GM19468 (cell line): Measurements from ENCODE around the gene GPX4.

Experiments
- ATAC-seq: cut with Tn5 transposase; IDR thresholded peaks from one replicate; pipeline ENCODE4 v1.9.1; 2021; ENCODE audit warnings: mild to moderate bottlenecking, moderate library complexity, moderate number of reproducible peaks; ENCODE audit not compliant: unreplicated experiment; ENCODE audit errors: extremely low read depth

GPX4 gene

DNA sequence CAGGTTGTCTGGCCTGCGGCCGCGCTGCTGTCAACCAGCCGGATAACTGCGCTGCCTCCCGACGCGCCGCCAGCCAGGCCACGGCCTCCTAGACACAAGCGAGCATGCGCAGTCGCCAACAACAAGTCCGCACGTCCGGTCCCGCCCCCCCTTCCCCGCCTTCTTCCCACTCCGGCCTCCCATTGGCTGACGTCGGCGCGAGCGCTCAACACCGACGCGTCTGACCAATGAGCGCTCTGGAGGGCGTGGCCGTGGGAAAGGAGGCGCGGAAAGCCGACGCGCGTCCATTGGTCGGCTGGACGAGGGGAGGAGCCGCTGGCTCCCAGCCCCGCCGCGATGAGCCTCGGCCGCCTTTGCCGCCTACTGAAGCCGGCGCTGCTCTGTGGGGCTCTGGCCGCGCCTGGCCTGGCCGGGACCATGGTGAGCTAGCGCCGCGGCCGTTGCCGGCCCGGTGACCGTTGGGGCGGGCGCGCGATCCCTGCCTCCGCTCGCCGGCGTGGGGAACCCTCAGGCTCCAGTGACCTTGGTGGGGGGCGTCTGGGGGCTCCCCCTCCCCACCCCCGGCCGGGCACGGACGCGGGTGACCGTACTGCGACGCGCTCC is at the start of gene GPX4:
Gene GPX4, plus strand, starts transcription at position 287 of the 603 bp plus-strand sequence. Its CDS starts 50 bp downstream, at position 337.
- peak; percentile 51 for ATAC-seq

- no peak for ATAC-seq
Measured at GRCh38 chr19:1054102-1055027, 49.4 kb upstream of the GPX4 start.

DNA sequence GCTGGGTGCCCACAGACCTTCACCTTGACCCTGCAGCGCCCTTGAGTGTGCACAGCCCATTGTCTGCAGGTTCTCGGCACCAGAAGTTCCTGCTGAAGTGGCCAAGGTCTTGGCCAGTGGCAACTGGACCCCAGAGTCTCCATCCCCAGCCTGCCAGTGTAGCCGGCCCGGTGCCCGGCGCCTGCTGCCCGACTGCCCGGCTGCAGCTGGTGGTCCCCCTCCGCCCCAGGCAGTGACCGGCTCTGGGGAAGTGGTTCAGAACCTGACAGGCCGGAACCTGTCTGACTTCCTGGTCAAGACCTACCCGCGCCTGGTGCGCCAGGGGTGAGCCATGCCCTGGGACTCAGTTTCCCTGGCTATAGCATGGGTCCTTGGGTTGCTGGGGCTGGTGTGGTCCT is 48.8 kb upstream of the GPX4 start:
- ATAC-seq = no peak

DNA sequence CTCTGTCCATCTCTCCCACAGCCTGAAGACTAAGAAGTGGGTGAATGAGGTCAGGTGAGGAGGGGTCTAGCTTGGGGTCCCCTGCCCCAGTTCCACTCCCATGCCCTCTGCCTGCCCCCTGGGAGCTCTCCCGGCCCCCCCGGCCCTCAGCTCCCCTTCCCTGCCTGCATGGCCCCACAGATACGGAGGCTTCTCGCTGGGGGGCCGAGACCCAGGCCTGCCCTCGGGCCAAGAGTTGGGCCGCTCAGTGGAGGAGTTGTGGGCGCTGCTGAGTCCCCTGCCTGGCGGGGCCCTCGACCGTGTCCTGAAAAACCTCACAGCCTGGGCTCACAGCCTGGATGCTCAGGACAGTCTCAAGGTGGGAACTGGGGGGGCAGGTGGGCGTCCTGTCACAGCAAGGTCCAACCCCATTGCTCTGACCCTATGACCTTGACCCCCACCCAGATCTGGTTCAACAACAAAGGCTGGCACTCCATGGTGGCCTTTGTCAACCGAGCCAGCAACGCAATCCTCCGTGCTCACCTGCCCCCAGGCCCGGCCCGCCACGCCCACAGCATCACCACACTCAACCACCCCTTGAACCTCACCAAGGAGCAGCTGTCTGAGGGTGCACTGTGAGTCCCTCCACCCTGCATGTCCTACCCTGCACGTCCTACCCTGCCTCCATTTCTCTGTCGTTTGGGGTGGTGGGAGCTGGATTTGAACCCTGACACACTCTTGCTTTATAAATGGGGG is 47.7 kb upstream of the GPX4 start:
- no peak for ATAC-seq

DNA sequence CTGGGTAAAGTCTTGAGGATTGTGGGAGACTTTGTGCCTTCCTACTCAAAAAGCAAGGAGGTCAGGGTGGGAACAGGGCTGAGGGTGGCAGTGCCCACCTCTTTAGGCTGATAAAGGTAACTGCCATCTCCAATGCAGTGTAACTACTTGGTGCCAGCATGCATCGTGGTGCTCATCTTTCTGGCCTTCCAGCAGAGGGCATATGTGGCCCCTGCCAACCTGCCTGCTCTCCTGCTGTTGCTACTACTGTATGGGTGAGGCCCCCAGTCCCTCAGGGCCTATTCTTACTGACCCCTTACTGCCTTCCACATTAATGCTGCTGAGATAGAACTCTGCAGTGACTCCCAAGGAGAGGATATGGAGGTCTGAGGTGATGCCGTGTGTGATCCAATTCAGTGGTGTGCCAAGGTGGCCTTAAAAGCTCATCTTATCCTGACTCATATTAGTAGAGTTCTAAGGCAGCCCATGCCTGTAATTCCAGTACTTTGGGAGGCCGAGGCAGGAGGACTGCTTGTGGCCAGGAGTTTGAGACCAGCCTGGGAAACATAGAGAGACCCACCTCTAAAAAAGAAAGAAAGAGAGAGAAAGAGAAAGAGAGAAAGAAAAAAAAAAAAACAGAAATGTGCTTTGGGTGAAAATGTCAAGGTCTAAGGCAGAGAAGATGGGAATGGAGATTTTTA is 46.5 kb upstream of the GPX4 start:
- no peak for ATAC-seq

DNA sequence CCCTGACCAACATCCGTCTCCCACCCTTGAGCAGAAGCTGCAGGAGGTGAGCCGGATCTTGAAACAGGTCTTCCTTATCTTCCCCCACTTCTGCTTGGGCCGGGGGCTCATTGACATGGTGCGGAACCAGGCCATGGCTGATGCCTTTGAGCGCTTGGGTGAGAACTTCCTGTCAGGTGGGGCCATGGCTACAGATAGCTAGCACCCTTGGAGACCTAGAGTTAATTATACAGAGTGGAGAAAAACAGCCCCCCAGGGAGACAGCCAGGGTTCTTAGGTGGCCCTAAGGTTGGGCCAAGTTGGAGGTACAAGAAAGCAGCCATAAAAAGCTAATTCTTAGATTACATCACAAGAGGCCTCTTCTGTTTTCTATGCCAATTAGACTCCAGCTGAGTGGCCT is 45.7 kb upstream of the GPX4 start:
- no peak for ATAC-seq

DNA sequence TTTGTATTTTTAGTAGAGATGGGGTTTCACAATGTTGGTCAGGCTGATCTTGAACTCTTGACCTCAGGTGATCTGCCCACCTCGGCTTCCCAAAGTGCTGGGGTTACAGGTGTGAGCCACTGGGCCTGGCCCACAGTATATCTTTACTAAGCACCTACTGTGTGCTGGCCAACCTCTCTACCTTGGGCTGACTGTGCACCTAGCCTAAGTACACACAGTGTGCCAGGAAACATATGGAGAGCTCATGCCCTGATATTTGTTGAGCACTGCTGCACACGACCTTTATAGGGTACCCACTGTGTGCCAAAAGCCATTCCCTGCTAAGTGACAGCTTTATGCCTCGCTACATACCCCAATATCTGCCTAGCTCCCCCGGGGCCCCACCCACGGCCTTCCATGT is 43.1 kb upstream of the GPX4 start:
- no peak for ATAC-seq

DNA sequence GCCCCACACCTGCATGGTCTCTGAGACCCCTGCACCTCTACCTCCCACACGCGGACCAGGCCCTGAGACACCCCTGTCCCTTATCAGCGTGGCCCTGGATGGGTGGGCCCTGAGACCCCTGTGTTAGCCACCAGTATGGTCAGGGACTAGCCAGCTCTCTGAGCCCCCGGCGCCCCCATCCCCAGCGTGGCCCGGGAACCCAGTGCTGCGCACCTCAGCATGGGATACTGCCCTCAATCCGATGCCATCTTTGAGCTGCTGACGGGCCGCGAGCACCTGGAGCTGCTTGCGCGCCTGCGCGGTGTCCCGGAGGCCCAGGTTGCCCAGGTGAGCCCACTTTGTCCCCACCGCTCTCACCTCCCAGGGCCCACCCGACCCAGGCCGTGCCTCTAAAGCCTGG is 41.8 kb upstream of the GPX4 start:
- ATAC-seq = no peak

DNA sequence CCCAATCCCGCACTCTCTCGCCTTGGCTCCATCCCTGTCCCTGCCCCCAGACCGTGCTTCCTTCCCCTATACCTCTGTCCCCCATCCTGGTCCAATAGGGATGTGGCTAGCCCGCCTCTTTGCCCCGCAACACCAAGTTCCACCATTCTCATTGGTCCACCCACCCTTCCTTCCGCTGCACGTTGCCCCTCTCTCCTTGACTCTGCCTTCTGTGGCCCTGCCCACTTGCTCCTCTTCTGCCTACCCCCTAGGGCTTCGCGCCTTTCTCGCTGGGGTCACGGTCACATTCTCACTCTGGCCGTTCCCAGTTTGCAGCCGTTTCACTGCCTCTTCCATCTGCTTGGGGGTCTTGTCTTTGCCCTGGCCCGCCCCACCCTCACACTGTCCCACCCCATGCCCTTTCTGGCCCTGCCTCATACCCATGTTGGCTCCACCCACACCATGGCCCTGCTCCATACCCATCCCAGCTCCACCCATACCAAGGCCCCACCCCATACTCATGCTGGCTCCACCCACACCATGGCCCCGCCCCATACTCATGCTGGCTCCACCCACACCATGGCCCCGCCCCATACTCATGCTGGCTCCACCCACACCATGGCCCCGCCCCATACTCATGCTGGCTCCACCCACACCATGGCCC is 41.3 kb upstream of the GPX4 start:
- ATAC-seq = no peak

- ATAC-seq = no peak
Measured at GRCh38 chr19:1063030-1063908, 40.5 kb upstream of the GPX4 start.

DNA sequence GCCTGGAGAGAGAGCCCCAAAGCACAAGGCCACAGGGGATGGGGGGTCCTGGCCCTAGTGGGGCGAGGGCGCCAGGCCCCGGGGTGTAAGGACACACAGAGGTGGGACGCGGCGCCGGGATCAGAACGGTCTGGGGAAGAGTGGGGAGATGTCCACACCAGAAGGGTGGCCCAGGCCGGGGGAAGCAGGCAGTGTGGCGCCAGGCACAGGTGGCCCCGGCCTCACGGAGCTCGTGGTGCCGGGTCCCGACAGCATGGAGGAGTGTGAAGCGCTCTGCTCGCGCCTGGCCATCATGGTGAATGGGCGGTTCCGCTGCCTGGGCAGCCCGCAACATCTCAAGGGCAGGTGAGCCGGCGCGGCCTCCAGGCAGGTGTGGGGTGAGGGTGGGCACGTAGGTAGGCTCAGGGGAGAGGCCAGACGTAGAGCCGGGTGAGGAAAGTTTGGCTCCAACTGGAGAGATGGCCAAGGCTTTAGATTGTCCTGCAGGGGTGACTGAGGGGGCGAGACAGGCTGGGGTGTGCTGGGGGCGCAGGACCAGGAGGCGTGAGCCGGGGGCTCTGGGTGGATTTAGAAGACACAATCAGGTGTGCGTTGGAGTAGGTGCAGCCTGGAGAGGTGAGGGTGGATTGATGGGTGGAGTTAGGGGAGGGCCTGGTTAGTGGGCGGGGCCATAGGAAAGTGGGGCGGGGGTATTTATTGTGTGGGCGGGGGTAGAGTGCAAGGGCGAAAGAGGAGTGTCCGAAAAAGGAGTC is 39.7 kb upstream of the GPX4 start:
- ATAC-seq = no peak

DNA sequence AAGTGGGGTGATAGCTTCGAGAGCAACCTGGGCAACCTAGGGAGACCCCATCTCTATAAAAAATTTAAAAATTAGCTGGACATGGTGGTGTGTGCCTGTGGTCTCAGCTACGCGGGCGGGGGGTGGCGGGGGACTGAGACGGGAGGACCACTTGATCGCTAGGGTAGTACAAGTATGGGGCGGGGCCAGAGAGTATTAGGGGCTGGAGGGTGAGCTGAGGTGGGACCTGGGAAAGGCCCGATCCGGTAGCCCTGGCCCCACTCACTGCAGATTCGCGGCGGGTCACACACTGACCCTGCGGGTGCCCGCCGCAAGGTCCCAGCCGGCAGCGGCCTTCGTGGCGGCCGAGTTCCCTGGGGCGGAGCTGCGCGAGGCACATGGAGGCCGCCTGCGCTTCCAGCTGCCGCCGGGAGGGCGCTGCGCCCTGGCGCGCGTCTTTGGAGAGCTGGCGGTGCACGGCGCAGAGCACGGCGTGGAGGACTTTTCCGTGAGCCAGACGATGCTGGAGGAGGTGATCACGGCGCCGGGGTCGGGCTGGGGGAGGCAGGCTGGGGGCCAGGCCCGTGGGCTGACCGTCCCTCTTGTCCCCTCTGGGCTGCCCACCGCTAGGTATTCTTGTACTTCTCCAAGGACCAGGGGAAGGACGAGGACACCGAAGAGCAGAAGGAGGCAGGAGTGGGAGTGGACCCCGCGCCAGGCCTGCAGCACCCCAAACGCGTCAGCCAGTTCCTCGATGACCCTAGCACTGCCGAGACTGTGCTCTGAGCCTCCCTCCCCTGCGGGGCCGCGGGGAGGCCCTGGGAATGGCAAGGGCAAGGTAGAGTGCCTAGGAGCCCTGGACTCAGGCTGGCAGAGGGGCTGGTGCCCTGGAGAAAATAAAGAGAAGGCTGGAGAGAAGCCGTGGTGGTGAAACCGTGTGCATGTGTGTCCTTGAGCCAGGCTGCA is 38.9 kb upstream of the GPX4 start:
- no peak for ATAC-seq

DNA sequence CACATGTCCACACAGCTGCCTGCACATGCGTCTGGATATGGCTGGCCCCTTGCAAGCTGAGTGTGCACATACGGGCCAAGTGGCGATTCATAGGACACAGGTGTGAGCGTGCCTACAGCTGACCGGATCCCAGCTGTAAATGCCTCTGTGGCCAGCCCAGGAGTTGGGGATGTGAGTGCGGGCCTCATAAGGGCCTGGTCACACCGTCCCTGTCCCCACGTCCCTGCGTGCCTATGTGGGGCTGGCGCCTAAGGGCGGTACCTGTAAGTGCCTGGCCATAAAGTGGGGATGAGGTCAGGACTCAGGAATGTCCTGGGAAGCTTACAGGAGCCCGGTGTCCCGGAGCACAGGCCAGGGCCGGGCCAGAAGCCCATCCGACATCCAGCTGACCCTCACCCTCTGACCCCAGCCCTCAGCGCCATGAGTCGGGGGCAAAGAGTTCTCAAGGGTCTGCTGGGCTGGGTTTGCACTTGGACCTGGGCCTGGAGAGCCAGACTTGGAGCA is 38.1 kb upstream of the GPX4 start:
- ATAC-seq = no peak

GRCh38 chr19:1066251-1066747 is 37.5 kb upstream of the GPX4 start:
- ATAC-seq = no peak

- ATAC-seq = no peak
Measured at GRCh38 chr19:1066748-1067340, 37.0 kb upstream of the GPX4 start, which contains the start of gene ARHGAP45. Gene ARHGAP45 (plus strand): TSS chr19:1067167. CDS start chr19:1067406, 239 bp downstream.

- no peak for ATAC-seq
Measured at GRCh38 chr19:1067341-1067957, 36.3 kb upstream of the GPX4 start.
